ENCODE measurements around the gene NDUFA5.

The NDUFA5 gene

DNA sequence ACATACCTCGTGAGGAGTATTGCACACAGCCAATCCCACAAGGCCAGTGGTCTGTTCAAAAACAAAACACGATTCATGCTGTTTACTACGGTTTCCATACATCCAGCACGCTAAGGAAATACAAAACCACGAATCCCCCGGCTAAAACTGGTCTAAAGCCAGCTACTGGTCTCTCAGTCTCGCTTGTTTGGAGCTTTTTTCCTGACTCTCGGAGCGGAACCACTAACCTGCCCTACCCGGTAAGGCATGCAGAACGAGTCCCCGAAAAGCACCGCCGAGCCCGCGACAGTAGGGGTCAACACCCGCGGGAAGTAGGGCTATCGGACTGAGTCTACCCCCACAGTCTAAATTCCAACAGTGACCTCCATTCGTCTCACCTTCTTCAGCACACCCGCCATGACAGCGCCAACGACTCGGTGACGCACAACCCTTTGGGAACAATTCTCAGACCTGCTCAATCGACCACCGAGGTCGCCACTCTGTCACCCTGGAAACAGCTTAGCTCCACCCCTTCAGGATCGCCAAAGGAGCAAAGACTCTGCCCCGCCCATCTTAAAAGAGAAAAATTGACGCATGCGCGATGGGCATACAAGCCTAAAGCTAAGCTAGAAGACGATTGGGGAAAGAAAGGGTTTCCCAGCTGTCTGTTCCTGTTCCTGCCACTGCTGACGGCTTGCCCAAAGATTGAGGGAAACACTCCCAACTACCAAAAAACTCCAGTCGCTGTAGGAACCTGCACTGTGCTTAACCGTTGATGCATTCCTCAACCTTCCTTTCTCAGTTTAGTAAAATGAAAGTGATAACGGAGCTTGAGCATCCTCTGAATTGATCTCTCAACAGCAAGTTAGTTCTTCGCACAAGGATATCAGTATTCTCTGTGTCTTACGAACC lies at the start of gene NDUFA5:
NDUFA5 (minus strand) TSS at position 421 of the 891 bp plus-strand sequence; CDS start at position 398, 23 bp downstream.
- DNase-seq: peak; percentile 99

DNA sequence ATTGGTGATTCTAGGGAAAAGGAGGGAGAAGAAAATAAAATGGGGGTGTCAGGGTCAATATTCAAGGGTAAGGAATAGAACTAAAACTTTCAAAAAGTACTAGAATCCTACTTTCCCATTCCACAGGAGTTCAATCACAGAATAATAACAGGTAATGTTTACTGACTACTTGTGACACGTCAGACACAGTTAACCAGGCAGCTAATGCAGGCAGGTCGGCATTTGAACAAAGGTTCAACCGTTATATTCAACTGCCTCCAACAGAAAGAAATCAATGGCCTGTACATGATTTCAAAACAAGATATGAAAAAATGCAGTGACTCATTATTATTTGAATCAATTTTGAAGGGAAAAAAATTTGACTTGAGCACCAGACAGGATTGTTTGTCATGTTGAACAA lies 47.1 kb upstream of the NDUFA5 start:
- no peak for DNase-seq

DNA sequence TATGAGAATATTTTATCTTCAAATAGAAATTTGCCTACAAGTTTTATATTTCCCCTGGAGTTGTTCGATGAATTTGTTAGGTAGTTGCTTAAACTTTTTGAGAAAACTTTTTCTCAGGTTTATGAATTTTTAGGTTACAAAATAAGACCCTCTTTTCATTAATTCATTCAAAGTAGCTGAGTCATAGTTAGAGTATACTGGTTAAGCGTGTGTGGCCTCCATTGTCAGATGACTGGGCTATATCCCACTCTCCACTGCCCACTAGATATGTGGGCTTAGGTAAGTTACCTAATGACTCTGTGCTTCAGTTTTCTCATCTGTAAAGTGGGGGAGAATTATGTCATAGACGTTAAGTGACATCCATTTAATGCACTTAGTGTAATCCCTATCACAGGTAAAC lies 45.0 kb upstream of the NDUFA5 start:
- DNase-seq: no peak

DNA sequence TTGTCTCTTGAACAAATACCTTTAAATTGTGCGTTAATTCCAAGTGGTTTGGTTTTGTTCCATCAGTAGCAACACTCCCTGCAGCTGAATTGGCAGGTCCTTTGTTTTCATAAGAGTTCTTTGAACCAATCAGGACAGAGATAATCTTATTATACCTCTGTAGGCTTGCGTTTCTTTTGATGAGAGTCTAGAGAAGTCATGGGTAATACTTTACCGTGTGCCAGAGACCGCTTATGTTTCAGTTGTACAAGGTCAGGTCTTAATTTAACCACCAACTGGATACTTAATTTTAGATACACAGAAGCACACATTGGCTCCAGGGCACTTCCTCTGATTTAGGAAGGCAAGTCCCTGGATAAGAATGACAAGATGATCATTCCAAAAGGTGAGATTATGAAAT lies 43.9 kb upstream of the NDUFA5 start, which contains the start of gene ASB15:
ASB15 (plus strand) TSS at position 292 of the 400 bp plus-strand sequence. CDS start 12,682 bp downstream, outside the sequence.
- peak; percentile 37 for DNase-seq

DNA sequence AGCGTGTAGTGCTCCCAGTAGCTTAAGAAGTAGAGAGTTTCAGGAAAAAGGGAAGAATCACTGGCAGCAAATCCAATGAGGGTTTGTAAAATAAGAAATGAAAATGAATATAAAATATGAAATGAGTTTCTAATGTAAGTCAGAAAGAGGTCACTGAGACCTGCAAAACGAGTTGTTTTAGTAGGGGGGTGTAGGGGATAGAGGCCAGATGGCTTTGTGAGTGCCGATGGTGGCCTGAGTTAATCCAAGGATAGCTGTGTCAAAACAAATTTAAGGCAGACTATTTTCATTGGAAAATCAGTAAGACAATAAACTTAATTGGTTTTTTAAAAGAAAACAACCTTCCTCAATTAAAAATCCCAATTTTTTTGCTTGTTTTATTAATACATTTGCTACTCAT lies 43.3 kb upstream of the NDUFA5 start:
- DNase-seq: no peak

DNA sequence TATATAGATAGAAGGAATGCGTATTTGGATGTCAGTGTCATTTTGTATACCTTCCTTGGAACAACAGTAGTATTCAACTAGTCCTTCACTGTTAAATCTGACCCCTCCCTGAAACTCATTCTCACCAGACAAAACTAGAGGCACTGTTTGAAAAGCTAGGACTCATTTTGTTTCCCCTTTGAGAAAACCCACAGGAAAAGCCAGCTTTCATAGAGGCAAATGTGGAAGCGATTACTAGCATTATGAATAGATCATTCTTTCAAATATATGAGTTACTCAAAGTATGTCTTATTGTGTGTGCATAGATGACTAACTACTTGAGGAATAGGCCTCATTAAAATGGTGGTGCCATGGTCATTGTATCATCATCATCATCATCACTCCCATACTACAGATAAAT lies 42.1 kb upstream of the NDUFA5 start:
- no peak for DNase-seq

DNA sequence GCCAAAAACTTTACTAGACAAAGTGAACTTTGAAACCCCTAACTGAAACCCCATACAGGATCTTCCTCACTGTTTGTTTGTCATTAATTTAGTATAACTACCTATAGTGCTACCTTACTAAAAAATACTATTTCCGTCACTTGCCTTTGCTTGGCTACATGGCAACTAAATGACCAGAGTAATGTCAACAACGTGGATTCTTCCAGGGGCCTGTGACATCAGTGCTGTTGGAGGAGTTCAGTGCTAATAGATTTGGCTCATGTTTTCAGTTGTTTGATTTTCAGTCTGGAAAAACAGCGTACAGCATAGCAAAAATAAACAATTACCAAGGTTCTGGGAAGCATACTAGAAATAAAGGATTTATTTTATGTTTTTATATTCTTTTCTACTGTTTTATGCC lies 41.0 kb upstream of the NDUFA5 start:
- DNase-seq: no peak

DNA sequence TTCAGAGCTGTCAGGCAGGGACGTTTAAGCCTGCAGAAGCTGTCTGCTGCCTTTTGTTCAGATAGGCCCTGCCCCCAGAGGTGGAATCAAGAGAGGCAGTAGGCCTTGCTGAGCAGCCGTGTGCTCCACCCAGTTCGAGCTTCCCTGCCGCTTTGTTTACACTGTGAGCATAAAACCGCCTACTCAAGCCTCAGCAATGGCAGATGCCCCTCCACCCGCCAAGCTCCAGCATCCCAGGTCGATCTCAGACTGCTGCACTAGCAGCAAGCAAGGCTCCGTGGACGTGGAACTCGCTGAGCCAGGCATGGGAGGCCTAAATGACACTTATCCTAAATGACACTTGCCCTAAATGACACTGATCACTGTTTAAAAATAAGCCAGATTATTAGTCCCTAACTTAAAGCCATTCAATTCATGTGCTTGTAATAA lies 37.2 kb upstream of the NDUFA5 start:
- DNase-seq: no peak

DNA sequence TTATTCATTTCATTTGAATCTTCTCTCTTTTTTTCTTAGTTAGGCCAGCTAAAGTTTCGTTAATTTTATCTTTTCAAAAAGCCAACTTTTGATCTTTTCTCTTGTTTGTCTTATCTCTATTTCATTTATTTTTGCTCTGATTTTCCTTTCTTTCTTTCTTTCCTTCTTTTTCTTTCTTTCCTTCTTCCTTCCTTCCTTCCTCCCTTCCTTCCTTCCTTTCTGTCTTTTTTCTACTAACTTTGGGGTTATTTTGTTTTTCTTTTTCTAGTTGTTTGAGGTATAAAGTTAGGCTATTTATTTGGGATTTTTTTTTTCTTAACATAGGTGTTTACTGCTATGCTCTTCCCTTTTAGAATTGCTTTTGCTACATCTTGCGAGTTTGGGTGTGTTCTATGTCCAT lies 30.8 kb upstream of the NDUFA5 start:
- DNase-seq: no peak

DNA sequence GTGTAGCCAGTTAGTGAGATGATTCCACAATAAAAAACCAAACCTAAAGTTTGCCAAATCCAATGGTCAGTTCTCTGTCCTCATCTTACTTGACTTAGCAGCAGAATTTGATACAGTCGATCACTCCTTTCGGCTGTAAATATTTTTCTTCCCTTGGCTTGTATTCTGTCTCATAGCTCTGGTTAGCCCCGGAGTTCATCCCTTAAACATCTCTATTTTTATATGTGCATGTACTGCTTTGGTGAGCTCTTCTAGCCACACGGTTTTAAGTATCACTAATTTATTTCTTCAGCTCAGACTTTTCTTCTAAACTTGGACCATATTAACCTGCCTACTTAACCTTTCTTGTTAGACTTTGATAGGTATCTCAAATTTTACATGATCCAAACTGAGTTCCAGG lies 26.2 kb upstream of the NDUFA5 start:
- DNase-seq: no peak

DNA sequence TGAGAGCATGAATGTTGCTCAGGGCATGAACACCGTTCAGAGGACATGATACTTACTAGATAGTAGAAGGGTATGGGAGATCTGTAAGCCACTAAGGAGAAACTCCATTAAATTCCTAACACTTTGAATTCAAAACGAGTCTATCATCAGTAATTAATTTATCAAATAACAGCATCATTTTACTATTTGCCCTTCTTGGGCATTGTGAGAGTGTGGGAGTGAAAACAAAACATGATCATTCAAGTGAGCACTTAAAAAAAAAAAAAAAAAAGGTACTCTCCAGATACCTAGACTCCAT lies 23.5 kb upstream of the NDUFA5 start:
- no peak for DNase-seq

DNA sequence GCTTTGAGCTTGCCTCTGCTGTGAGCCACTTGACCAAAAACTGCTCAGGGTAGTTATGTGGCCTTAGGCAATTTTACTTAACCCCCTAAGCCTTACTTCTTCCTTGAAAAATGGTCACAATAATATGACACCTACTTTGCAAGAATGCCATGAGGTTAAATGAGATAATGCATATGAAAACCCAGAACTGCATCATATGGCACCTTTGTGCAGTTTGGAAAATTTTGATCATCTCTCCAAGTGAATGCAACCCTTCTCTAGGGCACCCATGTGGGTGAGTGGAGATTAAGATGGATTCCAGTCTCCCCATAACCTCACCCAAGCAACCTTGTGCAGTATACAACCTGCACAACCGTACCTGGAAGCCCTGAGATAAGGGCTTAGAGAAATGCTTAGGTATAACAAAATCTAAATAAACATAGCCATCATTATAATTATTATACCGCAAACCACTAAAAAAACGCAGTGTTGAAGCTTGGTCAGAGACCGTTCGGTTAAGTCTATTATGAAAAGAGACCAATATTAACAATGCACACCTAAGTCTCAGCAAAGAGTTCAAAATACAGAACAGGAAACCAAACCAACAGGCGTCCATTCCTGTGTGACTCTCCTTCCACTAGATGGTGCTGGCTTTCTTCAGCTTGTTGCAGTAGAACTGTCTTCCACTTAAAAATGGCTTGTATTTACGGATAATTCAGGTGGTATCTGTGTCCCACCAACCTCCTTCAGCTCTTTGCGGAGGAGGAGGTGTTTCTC lies 23.0 kb upstream of the NDUFA5 start:
- peak; percentile 26 for DNase-seq

DNA sequence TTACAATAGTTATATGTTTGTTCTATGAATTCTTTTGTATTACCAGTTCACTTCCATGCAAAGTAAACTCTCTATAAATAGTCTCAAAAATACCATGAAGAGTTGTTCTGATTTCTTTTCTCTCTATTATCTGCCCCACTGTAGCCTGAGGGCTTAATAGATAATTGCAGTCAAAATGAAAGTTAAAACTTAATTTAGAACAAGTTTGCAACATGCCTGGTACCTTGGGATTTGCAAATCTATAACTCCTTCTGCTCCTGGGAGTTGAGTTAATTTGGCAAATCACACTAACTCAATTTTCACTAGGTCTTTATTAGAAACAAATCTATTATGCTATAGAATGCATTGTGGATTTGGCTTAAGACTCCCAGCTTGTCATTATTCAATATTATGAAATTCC lies 21.8 kb upstream of the NDUFA5 start:
- DNase-seq: no peak

DNA sequence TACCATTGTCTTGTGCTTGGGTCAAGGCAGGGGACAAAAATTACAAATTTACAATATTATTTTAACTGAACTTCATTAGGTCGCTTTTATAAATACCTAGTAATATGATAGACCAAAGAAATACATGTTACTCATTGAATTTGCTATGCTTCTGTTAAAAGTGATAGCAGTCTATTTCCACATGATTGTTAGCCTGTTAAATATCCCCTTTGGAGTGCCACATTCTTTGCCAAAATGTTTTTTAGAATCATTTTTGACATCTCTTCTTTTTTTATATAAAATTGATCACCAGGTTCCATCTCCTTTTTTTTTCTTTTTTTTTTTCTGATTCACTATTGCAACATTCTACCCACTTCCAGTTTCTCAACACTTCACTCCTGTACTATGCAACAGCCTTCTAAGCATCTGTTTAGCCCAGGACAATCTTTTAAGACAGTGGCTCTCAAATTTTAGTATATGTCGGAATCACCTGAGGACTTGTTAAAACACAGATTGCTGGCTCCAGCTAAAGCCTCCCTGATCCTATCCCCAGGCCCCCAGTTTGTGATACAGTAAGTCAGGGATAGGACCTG lies 16.4 kb upstream of the NDUFA5 start:
- no peak for DNase-seq

DNA sequence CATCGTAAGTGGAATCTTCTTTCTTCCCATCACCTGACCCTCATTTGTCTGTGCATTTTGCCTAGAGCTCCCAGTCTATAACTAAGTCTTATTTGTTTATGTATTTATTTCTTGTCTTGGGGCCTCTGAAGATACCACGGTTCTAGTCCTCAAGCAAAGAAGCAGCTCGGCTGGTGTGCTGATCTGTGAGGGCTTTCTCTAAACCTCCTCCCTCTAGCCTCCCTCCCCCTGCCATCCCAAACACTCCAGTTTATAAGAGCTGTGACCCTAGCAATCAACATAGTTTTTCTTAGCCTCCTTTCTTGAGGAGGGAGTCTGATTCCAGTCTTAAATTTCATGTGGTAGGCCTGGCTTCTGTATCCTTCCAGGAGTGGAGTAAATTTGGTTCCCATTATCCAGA lies 15.7 kb upstream of the NDUFA5 start:
- DNase-seq: no peak

DNA sequence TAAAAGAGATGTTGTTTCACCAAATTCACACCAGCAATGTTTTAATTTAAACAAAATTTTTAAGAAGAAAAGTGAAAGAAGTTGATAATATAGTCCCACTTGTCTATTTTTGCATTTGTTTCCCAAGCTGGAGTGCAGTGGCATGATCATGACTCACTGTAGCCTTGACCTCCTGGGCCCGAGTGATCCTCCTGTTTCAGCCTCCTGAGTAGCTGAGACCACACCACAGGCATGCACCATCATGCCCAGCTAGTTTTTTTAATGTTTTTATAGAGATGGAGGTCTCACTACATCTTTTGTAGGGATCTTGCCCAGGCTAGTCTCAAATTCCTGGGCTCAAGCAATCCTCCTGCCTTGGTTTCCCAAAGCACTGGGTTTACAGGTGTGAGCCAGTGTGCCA lies 14.1 kb upstream of the NDUFA5 start:
- DNase-seq: no peak

DNA sequence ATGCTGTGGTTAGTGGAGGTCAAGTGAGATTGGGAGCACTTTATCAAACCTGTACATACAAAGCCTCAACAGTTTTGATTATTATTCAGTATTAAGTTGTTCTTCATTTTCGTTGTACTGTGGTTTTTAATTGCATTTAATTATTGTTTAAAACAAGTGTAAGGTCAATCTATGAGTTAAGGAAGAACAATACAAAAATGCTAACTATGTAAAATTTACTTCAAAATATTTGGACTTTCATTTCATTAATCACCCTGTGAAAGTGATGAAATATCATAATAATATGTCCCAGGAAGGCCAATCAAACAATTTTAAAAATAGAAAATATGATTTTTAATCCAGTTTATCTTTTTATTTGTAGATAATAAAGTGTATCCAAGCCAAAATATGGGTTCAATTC lies 13.6 kb upstream of the NDUFA5 start:
- no peak for DNase-seq

DNA sequence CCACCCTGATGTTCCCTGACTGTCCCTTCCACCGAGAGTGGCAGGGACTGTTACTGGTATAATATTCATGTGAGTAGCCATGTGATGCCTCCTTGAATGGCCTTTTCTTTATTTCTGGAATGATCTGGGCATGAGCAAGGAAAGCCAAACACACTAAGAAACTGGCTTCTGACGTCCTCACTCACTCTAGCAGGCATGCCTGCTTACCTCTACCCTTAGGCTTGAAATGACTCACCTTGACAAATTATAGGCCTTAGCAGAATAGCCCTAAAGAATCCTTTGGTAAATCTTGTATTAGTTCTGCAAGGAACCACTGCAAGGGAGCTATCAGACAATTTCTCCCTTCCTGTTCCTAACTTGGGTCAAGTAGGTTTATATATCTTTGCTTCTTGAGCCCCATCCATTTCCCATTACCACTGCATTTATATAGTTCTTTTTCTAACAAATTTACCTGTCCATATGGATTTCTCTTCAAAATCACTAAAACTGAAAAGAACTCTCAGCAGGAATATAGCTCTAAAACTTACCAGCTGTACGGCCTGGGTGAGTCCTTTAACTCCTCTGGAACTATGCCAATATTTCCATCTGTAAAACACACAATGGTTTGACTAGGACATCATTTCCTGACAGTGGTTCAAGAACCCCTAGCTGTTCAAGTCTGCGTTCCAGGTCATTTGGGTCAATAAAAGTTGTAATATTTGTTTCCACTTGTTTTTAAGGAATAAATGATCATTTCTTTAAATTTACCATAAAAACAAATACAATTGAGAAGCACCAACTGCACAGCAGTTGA lies 13.0 kb upstream of the NDUFA5 start:
- DNase-seq: no peak

DNA sequence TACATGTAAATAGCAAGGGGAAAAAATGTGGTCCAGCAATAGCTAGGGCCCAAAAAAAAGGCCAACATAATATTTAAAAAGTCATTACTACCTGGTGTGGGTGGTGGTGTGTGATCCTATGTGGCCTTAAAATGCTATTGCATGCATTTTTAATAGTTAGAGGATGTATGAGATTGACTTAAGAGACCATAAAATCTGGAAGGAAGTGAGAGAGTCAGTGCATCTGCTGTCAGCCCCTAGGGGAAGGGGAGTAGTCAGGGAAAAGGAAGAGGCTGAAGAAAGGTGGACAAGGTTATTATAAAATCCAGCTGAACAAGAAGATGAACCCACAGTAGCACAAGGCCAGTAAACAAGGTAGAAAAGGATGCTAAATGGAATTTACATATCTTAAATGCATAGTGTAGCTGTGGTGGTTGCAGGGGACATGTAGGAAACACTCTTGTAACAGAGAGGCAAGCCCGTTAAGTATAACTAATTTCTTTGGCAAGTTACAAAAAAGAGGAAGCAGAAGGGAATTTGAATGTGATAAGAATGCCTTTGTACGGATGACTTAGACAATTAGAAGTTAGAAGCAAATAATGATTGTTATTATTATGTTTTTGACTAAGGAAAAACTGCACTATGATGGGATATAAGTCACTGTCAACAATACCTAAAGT lies 11.9 kb upstream of the NDUFA5 start:
- DNase-seq: no peak

DNA sequence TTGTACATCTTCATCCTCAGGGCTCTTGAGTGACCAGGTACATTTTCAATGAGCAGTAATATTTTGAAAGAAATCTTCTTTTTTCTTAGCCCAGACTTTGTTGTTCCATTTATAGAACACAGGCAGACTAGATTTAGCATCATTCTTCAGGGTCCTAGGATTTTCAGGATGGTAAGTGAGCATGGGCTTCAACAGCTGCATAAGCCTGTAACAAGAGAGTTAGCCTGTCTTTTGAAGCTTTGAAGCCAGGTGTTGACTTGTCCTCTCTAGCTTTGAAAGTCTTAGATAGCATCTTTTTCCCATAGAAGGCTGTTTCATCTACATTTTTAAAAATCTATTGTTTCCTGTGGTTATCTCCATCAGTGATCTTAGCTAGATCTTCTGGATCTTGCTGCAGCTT lies 4.5 kb upstream of the NDUFA5 start:
- no peak for DNase-seq

DNA sequence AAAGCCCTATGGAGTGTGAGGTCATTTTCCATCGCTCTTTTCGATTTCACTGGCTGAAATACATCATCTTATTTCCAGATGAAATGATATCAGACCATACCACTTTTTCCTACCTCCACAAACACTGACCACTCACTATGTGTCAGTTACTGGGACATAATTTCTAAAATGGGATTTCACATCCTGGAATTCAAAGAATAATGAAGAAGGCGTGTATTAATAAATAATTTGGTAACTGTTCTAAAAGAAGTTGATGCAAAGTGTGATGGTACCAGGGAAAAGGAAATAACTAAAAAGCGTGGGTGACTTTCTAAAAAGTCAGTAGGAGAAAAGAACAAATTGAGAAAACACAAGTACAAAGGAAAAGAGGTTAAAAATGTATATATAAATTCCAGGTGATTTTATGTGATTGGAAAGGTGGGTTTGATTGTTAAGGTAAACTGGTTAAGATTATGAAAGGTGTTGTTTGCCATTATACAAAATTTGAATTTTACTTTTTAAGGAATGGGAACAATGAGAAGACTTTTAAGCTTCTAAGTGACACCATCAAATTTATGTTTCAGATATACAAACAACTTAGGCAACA lies 764 bp upstream of the NDUFA5 start:
- DNase-seq: no peak

DNA sequence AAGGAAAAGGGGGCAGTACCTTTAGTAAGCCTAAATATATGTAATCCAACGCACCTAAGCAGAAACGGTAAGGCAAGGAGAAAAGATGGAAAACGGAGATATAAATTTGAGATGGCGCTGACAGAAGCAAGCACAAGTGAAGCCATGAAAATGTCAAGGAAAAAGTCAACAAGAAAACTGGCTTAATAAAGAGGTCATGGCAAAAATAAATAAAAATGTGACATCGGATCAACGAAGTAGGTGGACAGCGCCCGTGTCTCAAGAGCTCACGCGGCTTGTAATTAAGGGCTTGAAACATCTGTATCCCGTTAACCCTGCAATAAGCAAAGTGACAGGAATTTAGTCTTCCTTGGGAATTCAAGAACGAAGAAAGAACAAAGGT lies 611 bp downstream of the NDUFA5 start:
- no peak for DNase-seq
